CD4-positive, alpha-beta T cell (primary cell): ENCODE measurements around the gene OR2AT4. TPM values are rescaled to one million over a fixed set of nuclear protein-coding genes. Genes with fewer than 3 reads are reported as not detected.
"Not testable (repeated sequence)": the region's sequence is repeated elsewhere in the genome, so short reads cannot be mapped to it uniquely, and the experiment has no call there.

Experiments
- ATAC-seq: fragments of 200-7000 bp; cut with Tn5 transposase; one replicate; pipeline ENCODE4 v1.10.0; 2022; ENCODE audit warnings: mild to moderate bottlenecking; ENCODE audit not compliant: poor library complexity
- CTCF ChIA-PET: fragments of 350-600 bp; sonication (Branson Sonifier 250); formaldehyde crosslinking; loops from one replicate; lab custom pipeline; 2021; ENCODE audit warnings: antibody characterized with exemption, inconsistent platforms; lab: Charles Lee
- POLR2A ChIA-PET: fragments of 350-600 bp; sonication (Branson Sonifier 250); formaldehyde crosslinking; loops from one replicate; lab custom pipeline; 2021; ENCODE audit warnings: antibody characterized with exemption, inconsistent platforms; lab: Charles Lee
- DNase-seq, 14 experiments: peaks; one replicate each; pipeline ENCODE4 v3.0.0-alpha.2; 2013 to 2020; ENCODE audit warnings: mixed read lengths in 2 of 14
- H3K27ac ChIP-seq, 2 donors: one replicate each; pipeline versions ENCODE4 v1.5.1 to v1.7.0; 2013; ENCODE audit warnings: low read length in 2 of 2, low read depth in 1 of 2, mild to moderate bottlenecking in 1 of 2
- H3K27me3 ChIP-seq, 2 experiments: 1 replicate in 1 of 2; 2 replicates in 1 of 2; pipeline versions ENCODE4 v1.6.1 to v1.7.0; 2013; ENCODE audit warnings: low read length in 2 of 2, control low read depth in 1 of 2, mild to moderate bottlenecking in 1 of 2, moderate library complexity in 1 of 2; ENCODE audit not compliant: insufficient read depth in 2 of 2, control insufficient read depth in 1 of 2
- H3K36me3 ChIP-seq: one replicate; pipeline ENCODE4 v1.6.1; 2013; ENCODE audit warnings: low read length, control low read depth; ENCODE audit not compliant: insufficient read depth
- H3K4me1 ChIP-seq: one replicate; pipeline ENCODE4 v1.6.1; 2013; ENCODE audit warnings: low read length, control low read depth; ENCODE audit not compliant: insufficient read depth
- H3K4me3 ChIP-seq: one replicate; pipeline ENCODE4 v1.5.1; 2013; ENCODE audit warnings: mild to moderate bottlenecking, low read length, moderate library complexity
- H3K9me3 ChIP-seq, 2 experiments: 1 replicate in 1 of 2; 2 replicates in 1 of 2; pipeline versions ENCODE4 v1.6.1 to v1.7.0; 2013; ENCODE audit warnings: low read length in 2 of 2, mild to moderate bottlenecking in 2 of 2, control low read depth in 1 of 2, moderate library complexity in 1 of 2; ENCODE audit not compliant: control insufficient read depth in 1 of 2, insufficient read depth in 1 of 2
- H3K27ac Mint-ChIP-seq: one replicate; pipeline ENCODE4 v1.8.0; 2020; ENCODE audit warnings: mixed read lengths
- H3K27me3 Mint-ChIP-seq: one replicate; pipeline ENCODE4 v1.8.0; 2021; ENCODE audit warnings: mixed read lengths
- H3K36me3 Mint-ChIP-seq: one replicate; pipeline ENCODE4 v1.8.0; 2021; ENCODE audit warnings: low read depth, mixed read lengths
- H3K4me1 Mint-ChIP-seq: one replicate; pipeline ENCODE4 v1.8.0; 2021; ENCODE audit warnings: low read depth, mixed read lengths
- H3K4me3 Mint-ChIP-seq: one replicate; pipeline ENCODE4 v1.8.0; 2020; ENCODE audit warnings: mild to moderate bottlenecking, mixed read lengths
- H3K9me3 Mint-ChIP-seq: one replicate; pipeline ENCODE4 v1.8.0; 2020; ENCODE audit warnings: mixed read lengths
- CTCF ChIP-seq: fragments of 200-600 bp; IDR thresholded peaks from one replicate; pipeline ENCODE4 v1.8.0; 2022; ENCODE audit warnings: antibody characterized with exemption, mild to moderate bottlenecking
- intact Hi-C, 2 experiments: fragments of 100-400 bp; cut with DNase I in 1 of 2; cut with micrococcal nuclease in 1 of 2; formaldehyde crosslinking; loops; one replicate each; pipeline versions ENCODE4 v1.15.1 to v1.9.0; 2023 to 2025; cut with DNase I, micrococcal nuclease
- total RNA-seq, 174 experiments: library from RNA in 2 of 174; stranded (reverse) in 2 of 174; gene quantifications; one replicate each; pipeline ENCODE4 v1.2.3 and lab custom pipeline; 2021 to 2026

The OR2AT4 gene
- total RNA-seq, 2 experiments from 2014 or later: not detected

DNA sequence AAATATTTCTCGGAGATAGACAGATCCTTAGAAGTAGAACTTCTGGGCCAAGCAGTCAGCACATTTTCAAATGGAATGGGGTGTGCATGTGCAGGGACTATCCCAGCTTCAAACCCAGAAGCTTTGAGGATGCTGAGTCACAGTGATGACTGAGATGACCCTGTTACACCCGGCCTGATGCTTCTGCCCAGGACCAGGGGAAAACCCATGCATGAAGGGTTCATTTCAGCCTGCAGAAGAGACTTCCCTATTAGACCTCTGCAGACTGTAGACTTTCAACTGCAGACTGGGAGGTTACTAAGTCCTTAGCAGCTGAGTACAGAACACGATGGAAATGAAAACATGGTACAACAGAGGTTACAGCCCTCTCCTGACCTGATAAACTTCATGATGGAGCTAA lies 3.6 kb upstream of the OR2AT4 start:
- Histone ChIP-seq H3K36me3 (no peaks in the 10 kb centered on the region), H3K9me3 (no peaks in the 10 kb centered on the region), H3K4me3 (no peak overlapping the region), H3K4me1 (no peaks in the 10 kb centered on the region), H3K27ac (no peak overlapping the region), H3K27me3 (peaks cover 6 to 17% of the 10 kb centered on the region in 2 experiments)
- ATAC-seq (no peak), DNase-seq (peak in 2 of 14 experiments; percentile 32 to 54)
- ChIA-PET CTCF (no interaction called here), POLR2A (no interaction called here)
- H3K9me3 Mint-ChIP-seq: no peaks in the 10 kb centered on the region
- intact Hi-C loops: no loop called here
- no peak for TF ChIP-seq CTCF
- H3K27ac Mint-ChIP-seq: no peak overlapping the region
- no peaks in the 10 kb centered on the region for H3K4me1 Mint-ChIP-seq
- no peaks in the 10 kb centered on the region for H3K36me3 Mint-ChIP-seq
- peaks cover 53% of the 10 kb centered on the region for H3K27me3 Mint-ChIP-seq
- H3K4me3 Mint-ChIP-seq: no peak overlapping the region

DNA sequence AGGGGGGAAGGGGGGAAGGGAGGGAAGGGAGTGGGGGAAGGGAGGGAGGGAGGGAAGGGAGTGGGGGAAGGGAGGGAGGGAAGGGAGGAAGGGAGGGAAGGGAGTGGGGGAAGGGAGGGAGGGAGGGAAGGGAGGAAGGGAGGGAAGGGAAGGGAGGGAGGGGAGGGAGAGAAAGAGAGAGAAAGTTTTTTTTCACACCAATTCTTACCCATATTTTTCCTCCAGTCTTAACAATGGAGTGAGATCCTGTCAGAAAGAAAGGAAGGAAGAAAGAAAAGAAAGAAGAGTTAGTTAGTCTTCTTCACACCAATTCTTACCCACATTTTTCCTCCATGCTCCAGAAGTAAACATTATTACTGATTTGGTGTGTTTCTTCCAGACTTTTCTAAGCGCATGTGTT lies 3.0 kb upstream of the OR2AT4 start:
- ChIA-PET CTCF (no interaction called here), POLR2A (no interaction called here)
- DNase-seq (no peak), ATAC-seq (no peak)
- H3K27ac ChIP-seq: no peak overlapping the region
- H3K9me3 ChIP-seq: no peaks in the 10 kb centered on the region
- no peak for TF ChIP-seq CTCF
- Mint-ChIP-seq H3K4me1 (no peaks in the 10 kb centered on the region), H3K36me3 (no peaks in the 10 kb centered on the region), H3K27ac (no peak overlapping the region), H3K9me3 (no peaks in the 10 kb centered on the region), H3K27me3 (peaks cover 60% of the 10 kb centered on the region), H3K4me3 (no peak overlapping the region)
- intact Hi-C loops: no loop called here
- peaks cover 6 to 17% of the 10 kb centered on the region in 2 experiments for H3K27me3 ChIP-seq
- no peaks in the 10 kb centered on the region for H3K36me3 ChIP-seq
- H3K4me3 ChIP-seq: no peak overlapping the region
- no peaks in the 10 kb centered on the region for H3K4me1 ChIP-seq

DNA sequence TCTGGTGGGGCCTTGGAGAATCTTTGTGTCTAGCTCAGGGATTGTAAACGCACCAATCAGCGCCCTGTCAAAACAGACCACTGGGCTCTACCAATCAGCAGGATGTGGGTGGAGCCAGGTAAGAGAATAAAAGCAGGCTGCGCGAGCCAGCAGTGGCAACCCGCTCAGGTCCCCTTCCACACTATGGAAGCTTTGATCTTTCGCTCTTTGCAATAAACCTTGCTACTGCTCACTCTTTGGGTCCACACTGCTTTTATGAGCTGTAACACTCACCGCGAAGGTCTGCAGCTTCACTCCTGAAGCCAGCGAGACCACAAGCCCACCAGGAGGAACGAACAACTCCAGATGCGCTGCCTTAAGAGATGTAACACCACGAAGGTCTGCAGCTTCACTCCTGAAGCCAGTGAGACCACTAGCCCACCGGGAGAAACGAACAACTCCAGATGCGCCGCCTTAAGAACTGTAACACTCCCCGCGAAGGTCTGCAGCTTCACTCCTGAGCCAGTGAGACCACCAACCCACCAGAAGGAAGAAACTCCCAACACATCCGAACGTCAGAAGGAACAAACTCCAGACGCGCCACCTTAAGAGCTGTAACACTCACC lies 2.3 kb upstream of the OR2AT4 start:
- intact Hi-C loops, H3K4me1 ChIP-seq, H3K27ac Mint-ChIP-seq, H3K4me3 ChIP-seq, ATAC-seq, H3K36me3 Mint-ChIP-seq, H3K4me1 Mint-ChIP-seq, DNase-seq, H3K36me3 ChIP-seq, POLR2A ChIA-PET, H3K27ac ChIP-seq, H3K4me3 Mint-ChIP-seq, H3K9me3 ChIP-seq, H3K9me3 Mint-ChIP-seq: not testable (repeated sequence)
- peaks cover 62% of the 10 kb centered on the region for H3K27me3 Mint-ChIP-seq
- H3K27me3 ChIP-seq: peaks cover 4 to 20% of the 10 kb centered on the region in 2 experiments
- CTCF ChIA-PET: interaction anchor here (1.7 kb wide), 1 partner anchor 106 kb away, joined by 3 read pairs; no protein-coding TSS in a partner anchor

DNA sequence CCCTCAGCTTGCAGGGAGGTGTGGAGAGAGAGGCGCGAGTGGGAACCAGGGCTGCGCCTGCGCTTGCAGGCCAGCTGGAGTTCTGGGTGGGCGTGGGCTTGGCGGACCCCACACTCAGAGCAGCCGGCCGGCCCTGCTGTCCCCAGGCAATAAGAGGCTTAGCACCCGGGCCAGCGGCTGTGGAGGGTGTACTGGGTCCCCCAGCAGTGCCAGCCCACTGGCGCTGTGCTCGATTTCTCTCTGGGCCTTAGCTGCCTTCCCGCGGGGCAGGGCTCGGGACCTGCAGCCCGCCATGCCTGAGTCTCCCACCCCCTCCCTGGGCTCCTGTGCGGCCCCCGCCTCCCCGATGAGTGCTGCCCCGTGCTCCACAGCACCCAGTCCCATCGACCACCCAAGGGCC lies 1.5 kb upstream of the OR2AT4 start:
- H3K36me3 Mint-ChIP-seq, DNase-seq, H3K9me3 Mint-ChIP-seq, H3K4me1 ChIP-seq, H3K4me3 Mint-ChIP-seq, ATAC-seq, H3K4me1 Mint-ChIP-seq, H3K9me3 ChIP-seq, H3K36me3 ChIP-seq, H3K4me3 ChIP-seq, H3K27ac Mint-ChIP-seq, intact Hi-C loops, H3K27ac ChIP-seq, POLR2A ChIA-PET: not testable (repeated sequence)
- H3K27me3 ChIP-seq: peaks cover 4 to 14% of the 10 kb centered on the region in 2 experiments
- H3K27me3 Mint-ChIP-seq: peaks cover 58% of the 10 kb centered on the region
- CTCF ChIA-PET: interaction anchor here (1.7 kb wide), 1 partner anchor 107 kb away, joined by 3 read pairs; no protein-coding TSS in a partner anchor
